ENCODE data around the gene DCAF4L1.

DNA sequence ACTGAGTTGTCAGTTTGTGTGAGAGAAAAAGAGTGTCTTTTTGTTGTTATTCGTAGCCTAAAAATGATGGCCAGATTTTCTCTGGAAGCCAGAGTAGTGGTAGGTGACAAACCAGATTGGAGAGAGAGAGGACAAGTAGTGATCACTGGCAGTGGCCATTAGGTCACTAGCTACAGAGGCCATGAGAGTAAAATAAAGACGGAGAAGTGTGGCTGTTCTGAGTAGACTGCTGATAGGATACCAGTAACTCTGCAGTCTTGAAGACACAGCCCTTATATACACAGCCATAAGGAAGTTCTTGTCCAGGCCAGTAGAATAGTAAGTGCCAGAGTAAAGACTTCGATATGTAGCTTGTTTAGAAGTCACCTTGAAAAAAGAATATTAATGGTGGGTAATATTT lies 16.5 kb downstream of the DCAF4L1 start:
- TF ChIP-seq EP300 (IDR thresholded peaks at IDR 0.05) = no peak
- TF ChIP-seq POLR2AphosphoS5 (IDR thresholded peaks at IDR 0.05) = no peak
- TF ChIP-seq, protein P1, sequence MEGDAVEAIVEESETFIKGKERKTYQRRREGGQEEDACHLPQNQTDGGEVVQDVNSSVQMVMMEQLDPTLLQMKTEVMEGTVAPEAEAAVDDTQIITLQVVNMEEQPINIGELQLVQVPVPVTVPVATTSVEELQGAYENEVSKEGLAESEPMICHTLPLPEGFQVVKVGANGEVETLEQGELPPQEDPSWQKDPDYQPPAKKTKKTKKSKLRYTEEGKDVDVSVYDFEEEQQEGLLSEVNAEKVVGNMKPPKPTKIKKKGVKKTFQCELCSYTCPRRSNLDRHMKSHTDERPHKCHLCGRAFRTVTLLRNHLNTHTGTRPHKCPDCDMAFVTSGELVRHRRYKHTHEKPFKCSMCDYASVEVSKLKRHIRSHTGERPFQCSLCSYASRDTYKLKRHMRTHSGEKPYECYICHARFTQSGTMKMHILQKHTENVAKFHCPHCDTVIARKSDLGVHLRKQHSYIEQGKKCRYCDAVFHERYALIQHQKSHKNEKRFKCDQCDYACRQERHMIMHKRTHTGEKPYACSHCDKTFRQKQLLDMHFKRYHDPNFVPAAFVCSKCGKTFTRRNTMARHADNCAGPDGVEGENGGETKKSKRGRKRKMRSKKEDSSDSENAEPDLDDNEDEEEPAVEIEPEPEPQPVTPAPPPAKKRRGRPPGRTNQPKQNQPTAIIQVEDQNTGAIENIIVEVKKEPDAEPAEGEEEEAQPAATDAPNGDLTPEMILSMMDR (IDR thresholded peaks at IDR 0.05) = no peak
- TF ChIP-seq POLR2A (IDR thresholded peaks at IDR 0.05) = no peak

All from stomach (tissue), 4 donors.